Dedifferentiated amniotic fluid mesenchymal stem cell (primary cell): Measurements from ENCODE around the gene PTPN20.

Experiments
- DNase-seq: peaks from one replicate; pipeline ENCODE4 v3.0.0-alpha.2; 2016; ENCODE audit errors: extremely low spot score

The PTPN20 gene

GRCh38 chr10:47048526-47048905 is 137.3 kb downstream of the PTPN20 start:
- no peak for DNase-seq

GRCh38 chr10:47049056-47049851 is 138.0 kb downstream of the PTPN20 start:
- no peak for DNase-seq

- no peak for DNase-seq
These were observed 138.7 kb downstream of the PTPN20 start for GRCh38 chr10:47049906-47050305.

GRCh38 chr10:47050618-47051455 is 139.6 kb downstream of the PTPN20 start:
- no peak for DNase-seq

- DNase-seq, result no peak
These were observed 140.6 kb downstream of the PTPN20 start for GRCh38 chr10:47051741-47052238.
